HG03565 (cell line): ENCODE measurements around the gene SLC25A40.

Experiments used
- ATAC-seq: cut with Tn5 transposase; IDR thresholded peaks from one replicate; pipeline ENCODE4 v1.9.1; 2021; ENCODE audit warnings: mild to moderate bottlenecking, moderate library complexity; ENCODE audit not compliant: unreplicated experiment

Gene SLC25A40

DNA sequence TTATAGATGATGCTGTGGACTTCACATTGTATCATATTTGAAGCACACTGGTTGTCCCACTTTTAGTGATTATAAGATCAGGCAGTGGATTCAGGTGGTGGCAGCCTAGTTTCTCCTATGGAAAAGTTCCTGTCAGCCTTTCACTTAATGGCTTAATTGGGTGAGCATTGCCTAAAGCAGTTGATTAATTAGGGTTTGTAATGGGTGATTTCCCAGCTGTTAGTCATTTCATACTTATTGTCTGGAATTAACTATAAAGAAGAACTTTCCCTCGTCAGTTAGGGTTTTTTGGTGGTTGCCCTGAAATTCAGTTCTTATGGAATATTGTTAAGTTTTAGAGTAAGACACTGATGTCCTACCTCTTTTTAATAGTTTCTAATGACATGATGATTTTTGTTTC, 78.8 kb downstream of the SLC25A40 start:
- no peak for ATAC-seq

DNA sequence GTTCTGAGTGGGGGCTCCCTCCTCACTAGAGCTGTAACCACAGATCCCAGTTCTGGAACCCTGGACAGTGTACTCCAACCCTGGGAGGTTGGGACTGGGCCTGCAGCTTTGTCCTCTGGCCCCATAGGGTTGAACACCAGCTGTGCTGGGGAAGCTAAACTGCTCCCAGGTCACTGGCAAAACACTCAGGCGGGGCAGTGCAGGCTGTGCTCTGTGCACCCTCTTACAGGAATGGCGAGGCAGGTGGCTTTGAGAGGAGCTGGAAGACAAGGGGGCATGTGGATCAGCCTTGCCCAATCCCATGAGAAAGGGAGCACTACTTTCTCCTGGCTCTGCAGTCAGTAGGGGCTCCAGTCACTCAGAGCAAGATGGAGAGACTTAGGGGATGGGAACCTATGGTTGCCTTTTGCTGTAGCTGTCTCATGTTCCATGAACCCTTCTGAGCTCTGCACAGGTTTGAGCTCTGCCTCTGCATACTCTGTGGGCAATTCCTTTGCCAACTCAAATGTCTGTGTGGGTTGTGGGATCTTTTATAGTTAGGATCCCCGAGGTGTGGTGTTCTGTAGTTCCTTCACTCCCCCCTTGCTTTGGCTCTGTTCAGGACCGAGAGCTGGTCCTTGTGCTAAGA, 90.7 kb downstream of the SLC25A40 start:
- no peak for ATAC-seq

DNA sequence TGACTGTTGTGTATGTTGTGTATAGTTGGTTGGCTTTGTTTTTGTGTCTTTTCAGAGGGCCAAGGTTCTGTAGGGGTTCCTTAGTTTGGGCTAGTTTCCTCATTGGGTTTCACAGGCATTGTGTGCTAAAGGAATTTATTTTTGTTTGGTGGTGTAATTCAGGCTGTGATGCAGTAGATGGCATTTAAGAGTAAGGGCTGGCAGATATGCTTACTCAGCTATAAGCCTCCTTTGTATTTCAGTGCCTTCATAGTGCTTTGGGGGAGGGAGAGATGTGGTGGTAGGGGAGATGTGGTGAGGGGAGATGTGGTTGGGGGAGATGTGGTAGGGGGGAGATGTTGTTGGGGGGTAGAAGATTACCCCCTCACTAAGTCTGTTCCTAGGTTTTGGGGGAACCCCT, 91.7 kb downstream of the SLC25A40 start:
- ATAC-seq, result no peak
